ENCODE data around the gene KDM8. TPM values are rescaled to one million over a fixed set of nuclear protein-coding genes. Genes with fewer than 3 reads are reported as not detected.

The KDM8 gene
- total and polyA plus RNA-seq, 2 donors (not counting 3 experiments of a cell fraction or from before 2014, with no cell fraction given): 5.1 to 8.4 TPM

GRCh38 chr16:27254262-27254811 lies 51.0 kb downstream of the KDM8 start:
- Histone ChIP-seq H3K9me1 (replicated peaks; ENCODE audit: control insufficient read depth, extremely low read depth, insufficient read depth, low read length) (no peaks in the 10 kb centered on the region), H3K4me1 (ENCODE audit: control insufficient read depth, extremely low read depth, insufficient read depth, low read length) (peaks cover 48% of the 10 kb centered on the region), H3K4me2 (ENCODE audit: insufficient read depth, low read length) (no peak overlapping the region), H3K4me3 (replicated peaks in 1 of 3; ENCODE audit: insufficient read depth in 1 of 3, low read depth in 1 of 3, low read length in 3 of 3) (no peak overlapping the region), H3K36me3 (ENCODE audit: control insufficient read depth in 2 of 2, extremely low read depth in 1 of 2, insufficient read depth in 2 of 2, low read length in 2 of 2) (no peaks in the 10 kb centered on the region), H3K27ac (ENCODE audit: insufficient read depth, low read depth, low read length) (peak overlapping the region; percentile 48), H3K79me2 (ENCODE audit: control insufficient read depth, insufficient read depth, low read length) (no peaks in the 10 kb centered on the region), H3K9me3 (replicated peaks; ENCODE audit: control insufficient read depth, insufficient read depth, low read length) (no peaks in the 10 kb centered on the region), H3K27me3 (ENCODE audit: control insufficient read depth in 2 of 2, insufficient read depth in 2 of 2, low read length in 2 of 2) (no peaks in the 10 kb centered on the region), H2AFZ (ENCODE audit: low read depth, low read length) (no peak overlapping the region), H3K9ac (replicated peaks; ENCODE audit: extremely low read depth, insufficient read depth, low read length) (no peak overlapping the region), H4K20me1 (replicated peaks; ENCODE audit: control insufficient read depth, extremely low read depth, insufficient read depth, low read length) (no peaks in the 10 kb centered on the region)
- DNase-seq (ENCODE audit: low read depth, low spot score) (peak; percentile 29), FAIRE-seq (no peak)
- POLR2A ChIA-PET: no interaction called here
- BruUV-seq (replicated peaks): no TSS peak
- TF ChIP-seq MAX (IDR thresholded peaks at IDR 0.05; ENCODE audit: insufficient read depth, insufficient read length) (no peak), POLR2AphosphoS5 (IDR thresholded peaks at IDR 0.05; ENCODE audit: insufficient read depth, low read depth, low read length) (no peak), GATA2 (IDR thresholded peaks at IDR 0.05; ENCODE audit: insufficient read depth, insufficient read length, low read depth, low read length) (no peak), CTCF (IDR thresholded peaks at IDR 0.05; ENCODE audit: extremely low read depth in 1 of 2, insufficient read depth in 1 of 2, low read depth in 1 of 2, low read length in 2 of 2) (no peak), EZH2 (IDR thresholded peaks at IDR 0.05; ENCODE audit: borderline replicate concordance, low read depth, low read length, severe bottlenecking) (no peak), FOS (IDR thresholded peaks at IDR 0.05; ENCODE audit: borderline replicate concordance, insufficient read depth, low read length) (no peak), POLR2A (IDR thresholded peaks at IDR 0.05; ENCODE audit: low read depth, low read length) (no peak), JUN (IDR thresholded peaks at IDR 0.05; ENCODE audit: borderline replicate concordance, insufficient read depth, insufficient read length, low read depth) (no peak), MYC (IDR thresholded peaks at IDR 0.05; ENCODE audit: low read depth, low read length) (no peak)
- dilution Hi-C loops (cut with MboI; ENCODE audit: extremely low pct_ligation_motif_present, low sequenced_read_pairs): no loop called here
- intact Hi-C loops (cut with micrococcal nuclease): no loop called here
- CTCF ChIA-PET: interaction anchor here (1.0 to 2.6 kb wide), 5 partner anchors 11 to 113 kb away, joined by 3 to 11 read pairs (median 4); no protein-coding TSS in a partner anchor
